Endothelial cell (in vitro differentiated cells): ENCODE measurements around the gene DCAKD. TPM values are rescaled to one million over a fixed set of nuclear protein-coding genes. Genes with fewer than 3 reads are reported as not detected.

Experiments used
- DNase-seq: peaks from one replicate; pipeline ENCODE4 v3.0.0; 2021; ENCODE audit warnings: low spot score
- H3K27ac Mint-ChIP-seq: one replicate; pipeline ENCODE4 v1.8.0; 2021; ENCODE audit warnings: mixed read lengths, inconsistent platforms; ENCODE audit not compliant: unreplicated experiment
- H3K27me3 Mint-ChIP-seq: one replicate; pipeline ENCODE4 v1.8.0; 2021; ENCODE audit warnings: mild to moderate bottlenecking, moderate library complexity, mixed read lengths, inconsistent platforms; ENCODE audit not compliant: unreplicated experiment
- H3K36me3 Mint-ChIP-seq: one replicate; pipeline ENCODE4 v1.8.0; 2021; ENCODE audit warnings: mild to moderate bottlenecking, low read depth, mixed read lengths, inconsistent platforms; ENCODE audit not compliant: unreplicated experiment
- H3K4me1 Mint-ChIP-seq: one replicate; pipeline ENCODE4 v1.8.0; 2021; ENCODE audit warnings: mild to moderate bottlenecking, mixed read lengths, inconsistent platforms; ENCODE audit not compliant: unreplicated experiment
- H3K4me3 Mint-ChIP-seq: one replicate; pipeline ENCODE4 v1.8.0; 2021; ENCODE audit warnings: mild to moderate bottlenecking, mixed read lengths, inconsistent platforms; ENCODE audit not compliant: unreplicated experiment
- H3K9me3 Mint-ChIP-seq: one replicate; pipeline ENCODE4 v1.8.0; 2021; ENCODE audit warnings: mixed read lengths, inconsistent platforms; ENCODE audit not compliant: unreplicated experiment
- CTCF ChIP-seq: fragments of 200-600 bp; sonication (generic); IDR thresholded peaks from one replicate; pipeline ENCODE4 v1.5.0; 2021; ENCODE audit warnings: antibody characterized with exemption; ENCODE audit not compliant: unreplicated experiment
- total RNA-seq: library from RNA; stranded (reverse); fragmentation: NEBNext Ultra II Directional; extraction: Animal tissue kit (Norgen Biotek cat#: 25700); gene quantifications from one replicate; pipeline ENCODE4 v1.2.1, GENCODE V29; 2021; ENCODE audit not compliant: unreplicated experiment

The DCAKD gene
- total RNA-seq, 1 donor from 2014 or later: 29.2 TPM

DNA sequence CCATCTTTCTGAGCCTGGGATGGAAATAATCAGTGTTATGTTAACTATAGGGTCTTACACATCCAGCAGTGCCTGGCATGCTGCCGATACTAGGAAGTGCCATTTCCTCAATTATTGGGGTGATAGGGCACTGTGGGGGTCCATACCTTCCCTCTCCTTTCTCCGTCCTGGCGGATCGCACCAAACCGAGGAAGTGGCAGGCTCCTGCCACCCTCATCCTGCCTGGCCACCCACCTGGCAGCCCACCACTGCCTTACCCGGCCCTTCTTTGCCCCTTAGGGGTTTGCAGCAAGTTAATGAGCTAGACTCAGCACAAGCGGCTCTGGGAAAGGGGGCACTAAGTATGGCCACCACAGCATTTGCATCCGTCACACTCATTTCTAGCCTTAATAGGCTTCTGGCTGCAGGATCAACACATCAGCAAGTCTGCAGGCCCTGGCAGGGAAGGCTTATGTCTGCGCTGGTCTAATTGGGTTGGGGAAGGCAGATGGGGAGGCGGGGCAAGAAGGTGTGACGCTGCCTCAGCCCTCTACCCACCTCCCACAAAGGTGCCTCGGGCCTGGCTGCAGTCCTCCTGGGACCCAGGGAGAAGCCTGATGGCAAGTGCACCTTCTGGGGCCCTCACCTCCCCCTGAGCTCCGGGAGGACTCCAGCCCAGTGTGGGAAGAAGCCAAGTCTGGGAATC is 28.6 kb downstream of the DCAKD start:
- DNase-seq: no peak
- Mint-ChIP-seq H3K36me3 (peaks cover 5% of the 10 kb centered on the region), H3K27ac (no peak overlapping the region), H3K9me3 (no peaks in the 10 kb centered on the region), H3K4me1 (peaks cover 17% of the 10 kb centered on the region), H3K4me3 (no peak overlapping the region), H3K27me3 (peaks cover 16% of the 10 kb centered on the region)
- no peak for TF ChIP-seq CTCF

DNA sequence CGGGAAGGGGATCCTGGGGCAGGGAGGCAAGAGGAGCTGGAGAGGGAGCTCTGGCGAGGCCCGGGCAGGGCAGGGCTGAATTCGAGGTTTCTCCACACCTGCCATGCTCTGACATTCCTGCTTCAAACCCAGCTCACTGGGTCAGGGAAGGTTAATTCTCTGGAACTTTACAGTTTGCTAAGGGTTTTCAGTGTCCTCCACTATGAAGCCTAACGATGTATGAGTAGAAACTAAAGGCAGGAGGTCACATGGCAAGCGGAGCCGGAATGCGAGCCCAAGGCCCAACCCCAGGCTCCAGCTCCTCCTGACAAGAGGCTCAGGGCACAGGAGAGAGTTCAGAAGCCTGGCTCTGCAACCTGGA is 29.2 kb downstream of the DCAKD start:
- peaks cover 16% of the 10 kb centered on the region for H3K27me3 Mint-ChIP-seq

DNA sequence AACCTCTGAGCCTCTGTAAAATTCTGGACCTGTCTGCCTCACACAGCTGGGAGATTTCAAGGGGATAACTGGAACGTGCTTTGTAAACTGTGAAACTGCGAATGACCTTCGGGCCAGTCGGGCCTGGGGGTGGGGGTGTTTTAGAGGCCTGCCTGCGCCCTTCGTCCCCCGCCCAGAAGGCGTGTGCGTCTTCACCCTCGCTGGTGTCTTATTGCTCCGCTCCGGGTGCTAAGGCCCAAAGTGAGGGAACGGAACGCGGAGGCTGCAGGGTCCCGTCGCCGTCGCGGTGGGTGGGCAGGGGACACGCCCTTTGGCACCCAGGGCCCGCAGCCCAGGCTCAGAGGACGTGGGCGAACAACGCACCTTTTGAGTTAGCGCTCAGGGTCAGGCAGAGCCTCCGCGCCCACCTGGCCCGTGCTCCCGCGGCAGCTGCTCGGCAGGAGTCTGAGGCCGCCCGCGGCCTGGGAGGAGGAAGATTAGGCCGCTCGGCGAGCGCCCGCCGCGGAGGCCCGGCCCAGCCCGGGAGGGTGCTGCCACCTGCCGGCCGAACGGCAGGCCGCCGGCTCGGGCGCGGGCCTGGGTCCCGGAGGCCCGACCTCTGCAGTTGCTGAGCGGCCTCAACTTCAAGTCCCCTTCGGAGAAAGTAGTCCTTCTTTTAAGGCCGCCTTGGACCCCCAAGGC is 29.7 kb downstream of the DCAKD start:
- Mint-ChIP-seq H3K27me3 (peaks cover 16% of the 10 kb centered on the region), H3K4me3 (peak overlapping the region; percentile 65), H3K36me3 (peaks cover 5% of the 10 kb centered on the region), H3K27ac (no peak overlapping the region), H3K9me3 (no peaks in the 10 kb centered on the region), H3K4me1 (peaks cover 17% of the 10 kb centered on the region)
- peak; percentile 96 for TF ChIP-seq CTCF
- peak; percentile 88 for DNase-seq

More for the DNA sequence above, 29.2 kb downstream of the DCAKD start:
- DNase-seq: no peak
- H3K27ac Mint-ChIP-seq: no peak overlapping the region
- H3K4me3 Mint-ChIP-seq: no peak overlapping the region
- no peaks in the 10 kb centered on the region for H3K9me3 Mint-ChIP-seq
- peaks cover 5% of the 10 kb centered on the region for H3K36me3 Mint-ChIP-seq
- peak; percentile 16 for TF ChIP-seq CTCF
- peaks cover 17% of the 10 kb centered on the region for H3K4me1 Mint-ChIP-seq

- Mint-ChIP-seq H3K4me3 (no peak overlapping the region), H3K4me1 (peaks cover 17% of the 10 kb centered on the region), H3K36me3 (peaks cover 5% of the 10 kb centered on the region), H3K9me3 (no peaks in the 10 kb centered on the region), H3K27ac (no peak overlapping the region), H3K27me3 (peaks cover 15% of the 10 kb centered on the region)
- DNase-seq: peak; percentile 54
- TF ChIP-seq CTCF: no peak
Measured at GRCh38 chr17:45020354-45021138, 30.9 kb downstream of the DCAKD start.
